ENCODE data around the gene MAN1A2.

Gene MAN1A2

DNA sequence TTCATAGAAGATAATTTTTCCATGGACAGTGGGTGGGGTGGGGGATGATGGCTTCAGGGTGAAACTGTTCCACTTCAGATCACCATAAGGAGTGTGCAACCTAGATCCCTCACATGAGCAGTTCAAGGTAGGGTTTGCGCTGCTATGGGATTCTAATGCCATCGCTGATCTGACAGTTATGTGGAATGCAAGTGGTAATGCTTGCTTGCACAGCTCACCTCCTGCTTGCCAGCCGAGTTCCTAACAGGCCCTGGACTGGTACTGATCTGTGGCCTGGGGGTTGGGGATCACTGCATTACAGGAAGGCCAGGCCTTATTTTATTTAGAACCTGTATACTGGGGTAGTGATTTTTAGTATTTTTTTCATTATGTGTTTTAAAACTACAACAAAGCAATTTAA lies 22.0 kb downstream of the MAN1A2 start:
- no peak overlapping the region for H3K27ac ChIP-seq (ENCODE audit: low read length)
- H3K9me3 ChIP-seq (ENCODE audit: insufficient read depth, low read length, severe bottlenecking): no peaks in the 10 kb centered on the region
- H3K4me2 ChIP-seq (ENCODE audit: insufficient read depth, low read length): no peak overlapping the region
- H3K4me1 ChIP-seq (ENCODE audit: insufficient read depth, low read length): no peaks in the 10 kb centered on the region
- TF ChIP-seq CTCF (IDR thresholded peaks at IDR 0.05; ENCODE audit: borderline replicate concordance, extremely low read depth, low read length, poor library complexity, severe bottlenecking) (no peak), EZH2 (IDR thresholded peaks at IDR 0.05; ENCODE audit: borderline replicate concordance, low read depth, low read length, severe bottlenecking) (no peak)
- H3K36me3 ChIP-seq (ENCODE audit: insufficient read depth, low read length): no peaks in the 10 kb centered on the region
- no peak overlapping the region for H3K9ac ChIP-seq (ENCODE audit: low read depth, low read length)
- DNase-seq (no peak), ATAC-seq (ENCODE audit: insufficient read depth, low read depth) (no peak)
- H3K4me3 ChIP-seq (ENCODE audit: low read depth in 1 of 2, low read length in 2 of 2): no peak overlapping the region
- H4K20me1 ChIP-seq (ENCODE audit: insufficient read depth, low read length): peaks cover 7% of the 10 kb centered on the region; the same call in 1 of the 2 replicates
- peaks cover 81% of the 10 kb centered on the region for H3K79me2 ChIP-seq (ENCODE audit: insufficient read depth, low read length)
- H3K27me3 ChIP-seq (ENCODE audit: insufficient read depth, low read length, poor library complexity): no peaks in the 10 kb centered on the region
- no peak overlapping the region for H2AFZ ChIP-seq (ENCODE audit: low read depth, low read length)

DNA sequence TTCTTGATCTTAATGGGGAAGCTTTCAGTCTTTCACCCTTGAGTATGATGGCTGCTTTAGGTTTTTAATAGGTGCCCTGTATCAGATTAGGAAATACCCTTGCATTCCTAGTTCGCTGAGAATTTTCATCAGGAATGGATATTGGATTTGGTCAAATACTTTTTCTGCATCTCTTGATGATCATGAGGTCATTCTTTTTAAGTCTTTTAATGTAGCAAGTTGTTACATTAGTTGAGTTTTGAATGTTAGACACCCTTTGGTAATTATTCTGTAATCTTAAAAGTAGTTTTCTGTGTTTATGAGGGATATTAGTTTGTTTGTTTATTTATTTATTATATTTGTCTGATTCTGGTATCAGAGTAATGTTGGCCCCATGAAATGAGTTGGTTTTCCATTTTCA lies 22.5 kb downstream of the MAN1A2 start:
- Histone ChIP-seq H3K9ac (ENCODE audit: low read depth, low read length) (no peak overlapping the region), H3K79me2 (ENCODE audit: insufficient read depth, low read length) (peaks cover 80% of the 10 kb centered on the region), H3K4me3 (ENCODE audit: low read depth in 1 of 2, low read length in 2 of 2) (no peak overlapping the region), H2AFZ (ENCODE audit: low read depth, low read length) (no peak overlapping the region), H3K9me3 (ENCODE audit: insufficient read depth, low read length, severe bottlenecking) (no peaks in the 10 kb centered on the region), H3K4me2 (ENCODE audit: insufficient read depth, low read length) (no peak overlapping the region), H3K27ac (ENCODE audit: low read length) (no peak overlapping the region), H3K4me1 (ENCODE audit: insufficient read depth, low read length) (no peaks in the 10 kb centered on the region), H4K20me1 (ENCODE audit: insufficient read depth, low read length) (peaks cover 10% of the 10 kb centered on the region; the same call in 1 of the 2 replicates), H3K36me3 (ENCODE audit: insufficient read depth, low read length) (no peaks in the 10 kb centered on the region), H3K27me3 (ENCODE audit: insufficient read depth, low read length, poor library complexity) (no peaks in the 10 kb centered on the region)
- DNase-seq (no peak), ATAC-seq (ENCODE audit: insufficient read depth, low read depth) (no peak)
- no peak for TF ChIP-seq CTCF (IDR thresholded peaks at IDR 0.05; ENCODE audit: borderline replicate concordance, extremely low read depth, low read length, poor library complexity, severe bottlenecking)
- TF ChIP-seq EZH2 (IDR thresholded peaks at IDR 0.05; ENCODE audit: borderline replicate concordance, low read depth, low read length, severe bottlenecking): no peak

GRCh38 chr1:117392771-117393170 lies 25.5 kb downstream of the MAN1A2 start:
- no peak for TF ChIP-seq EZH2 (IDR thresholded peaks at IDR 0.05; ENCODE audit: borderline replicate concordance, low read depth, low read length, severe bottlenecking)
- no peak for TF ChIP-seq CTCF (IDR thresholded peaks at IDR 0.05; ENCODE audit: borderline replicate concordance, extremely low read depth, low read length, poor library complexity, severe bottlenecking)
- Histone ChIP-seq H4K20me1 (ENCODE audit: insufficient read depth, low read length) (peaks cover 4% of the 10 kb centered on the region; the same call in 1 of the 2 replicates), H3K4me1 (ENCODE audit: insufficient read depth, low read length) (no peaks in the 10 kb centered on the region), H3K9me3 (ENCODE audit: insufficient read depth, low read length, severe bottlenecking) (no peaks in the 10 kb centered on the region), H3K4me3 (ENCODE audit: low read depth in 1 of 2, low read length in 2 of 2) (no peak overlapping the region), H3K27ac (ENCODE audit: low read length) (no peak overlapping the region), H3K9ac (ENCODE audit: low read depth, low read length) (no peak overlapping the region), H3K27me3 (ENCODE audit: insufficient read depth, low read length, poor library complexity) (no peaks in the 10 kb centered on the region), H2AFZ (ENCODE audit: low read depth, low read length) (no peak overlapping the region), H3K36me3 (ENCODE audit: insufficient read depth, low read length) (no peaks in the 10 kb centered on the region), H3K79me2 (ENCODE audit: insufficient read depth, low read length) (peaks cover 78% of the 10 kb centered on the region), H3K4me2 (ENCODE audit: insufficient read depth, low read length) (no peak overlapping the region)
- ATAC-seq (ENCODE audit: insufficient read depth, low read depth) (no peak), DNase-seq (no peak)

- Histone ChIP-seq H3K4me3 (ENCODE audit: low read depth in 1 of 2, low read length in 2 of 2) (no peak overlapping the region), H3K4me2 (ENCODE audit: insufficient read depth, low read length) (no peak overlapping the region), H3K9me3 (ENCODE audit: insufficient read depth, low read length, severe bottlenecking) (no peaks in the 10 kb centered on the region), H3K27ac (ENCODE audit: low read length) (no peak overlapping the region), H4K20me1 (ENCODE audit: insufficient read depth, low read length) (peaks cover 4% of the 10 kb centered on the region; the same call in 1 of the 2 replicates), H3K9ac (ENCODE audit: low read depth, low read length) (no peak overlapping the region), H3K27me3 (ENCODE audit: insufficient read depth, low read length, poor library complexity) (no peaks in the 10 kb centered on the region), H2AFZ (ENCODE audit: low read depth, low read length) (no peak overlapping the region), H3K4me1 (ENCODE audit: insufficient read depth, low read length) (no peaks in the 10 kb centered on the region), H3K79me2 (ENCODE audit: insufficient read depth, low read length) (peaks cover 63% of the 10 kb centered on the region), H3K36me3 (ENCODE audit: insufficient read depth, low read length) (no peaks in the 10 kb centered on the region)
- ATAC-seq (ENCODE audit: insufficient read depth, low read depth) (no peak), DNase-seq (no peak)
- no peak for TF ChIP-seq EZH2 (IDR thresholded peaks at IDR 0.05; ENCODE audit: borderline replicate concordance, low read depth, low read length, severe bottlenecking)
- no peak for TF ChIP-seq CTCF (IDR thresholded peaks at IDR 0.05; ENCODE audit: borderline replicate concordance, extremely low read depth, low read length, poor library complexity, severe bottlenecking)
Observed at GRCh38 chr1:117396074-117396473, 28.8 kb downstream of the MAN1A2 start.

Data from DND-41 (cell line).